ENCODE results near the gene SAMD7.

GRCh38 chr3:169980055-169980454, 68.7 kb downstream of the SAMD7 start:
- TF ChIP-seq, protein P1, sequence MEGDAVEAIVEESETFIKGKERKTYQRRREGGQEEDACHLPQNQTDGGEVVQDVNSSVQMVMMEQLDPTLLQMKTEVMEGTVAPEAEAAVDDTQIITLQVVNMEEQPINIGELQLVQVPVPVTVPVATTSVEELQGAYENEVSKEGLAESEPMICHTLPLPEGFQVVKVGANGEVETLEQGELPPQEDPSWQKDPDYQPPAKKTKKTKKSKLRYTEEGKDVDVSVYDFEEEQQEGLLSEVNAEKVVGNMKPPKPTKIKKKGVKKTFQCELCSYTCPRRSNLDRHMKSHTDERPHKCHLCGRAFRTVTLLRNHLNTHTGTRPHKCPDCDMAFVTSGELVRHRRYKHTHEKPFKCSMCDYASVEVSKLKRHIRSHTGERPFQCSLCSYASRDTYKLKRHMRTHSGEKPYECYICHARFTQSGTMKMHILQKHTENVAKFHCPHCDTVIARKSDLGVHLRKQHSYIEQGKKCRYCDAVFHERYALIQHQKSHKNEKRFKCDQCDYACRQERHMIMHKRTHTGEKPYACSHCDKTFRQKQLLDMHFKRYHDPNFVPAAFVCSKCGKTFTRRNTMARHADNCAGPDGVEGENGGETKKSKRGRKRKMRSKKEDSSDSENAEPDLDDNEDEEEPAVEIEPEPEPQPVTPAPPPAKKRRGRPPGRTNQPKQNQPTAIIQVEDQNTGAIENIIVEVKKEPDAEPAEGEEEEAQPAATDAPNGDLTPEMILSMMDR (conservative IDR thresholded peaks at IDR 0.05; ENCODE audit: low read length): no peak
- no peak for TF ChIP-seq EZH2phosphoT487 (IDR thresholded peaks at IDR 0.05; ENCODE audit: borderline replicate concordance, low read depth, low read length)

Measured in OCI-LY7 (cell line).